K562 (cell line): ENCODE results near the gene VPS37D. TPM values are rescaled to one million over a fixed set of nuclear protein-coding genes. Genes with fewer than 3 reads are reported as not detected.
A peak's percentile ranks its signal among the peaks of the same experiment; 100 is the strongest.

Experiments used
- ARNT ChIP-seq, 2 experiments: fragments of 450-650 bp; IDR thresholded peaks; 2 replicates each; pipeline ENCODE4 v1.6.1; 2016; ENCODE audit warnings: mild to moderate bottlenecking in 1 of 2
- BCL6 ChIP-seq: fragments of 250-450 bp; sonication (Bioruptor Pico); IDR thresholded peaks from 2 replicates; pipeline ENCODE4 v1.4.0; 2020
- CAMTA2 ChIP-seq: fragments of 250-450 bp; sonication (Bioruptor Pico); conservative IDR thresholded peaks from 2 replicates; pipeline ENCODE4 v1.5.1; 2022
- CBFA2T2 ChIP-seq: fragments of 450-650 bp; conservative IDR thresholded peaks from 2 replicates; pipeline ENCODE4 v1.6.1; 2017; ENCODE audit warnings: mild to moderate bottlenecking
- CEBPZ ChIP-seq: fragments of 150-350 bp; IDR thresholded peaks from 2 replicates; pipeline ENCODE4 v1.6.1; 2014; ENCODE audit warnings: low read depth, mild to moderate bottlenecking, low read length, borderline replicate concordance
- CREBBP ChIP-seq: IDR thresholded peaks from one replicate; pipeline ENCODE4 v1.6.1; 2012; ENCODE audit warnings: low read depth, mild to moderate bottlenecking, control low read depth, inconsistent platforms, low read length
- CSDE1 ChIP-seq, 2 experiments: fragments of 450-650 bp; IDR thresholded peaks; 2 replicates each; pipeline ENCODE4 v1.6.1; 2016; ENCODE audit warnings: mild to moderate bottlenecking in 1 of 2
- GABPB2 ChIP-seq: fragments of 250-450 bp; sonication (Bioruptor Pico); conservative IDR thresholded peaks from 2 replicates; pipeline ENCODE4 v1.5.1; 2021; ENCODE audit warnings: mild to moderate bottlenecking
- KHSRP ChIP-seq: fragments of 450-650 bp; IDR thresholded peaks from 2 replicates; pipeline ENCODE4 v1.6.1; 2017
- KLF16 ChIP-seq: IDR thresholded peaks from 2 replicates; pipeline ENCODE4 v1.6.1; 2016; ENCODE audit warnings: antibody characterized with exemption
- PHF8 ChIP-seq: fragments of 200-600 bp; sonication (generic); IDR thresholded peaks from 2 replicates; pipeline ENCODE4 v1.6.1; 2012; ENCODE audit warnings: mixed run types, mild to moderate bottlenecking, inconsistent platforms, low read length, moderate library complexity, borderline replicate concordance
- RBFOX2 ChIP-seq: fragments of 200-400 bp; formaldehyde crosslinking; IDR thresholded peaks from 2 replicates; pipeline ENCODE4 v1.6.1; 2017; ENCODE audit warnings: low read depth, mild to moderate bottlenecking, low read length, moderate library complexity
- SETDB1 ChIP-seq: IDR thresholded peaks from one replicate; pipeline ENCODE4 v1.6.1; 2012; ENCODE audit warnings: low read length, control low read depth, inconsistent platforms
- SRSF3 ChIP-seq: fragments of 200-400 bp; formaldehyde crosslinking; IDR thresholded peaks from 2 replicates; pipeline ENCODE4 v1.6.1; 2016; ENCODE audit warnings: mild to moderate bottlenecking, low read length, moderate library complexity; ENCODE audit not compliant: insufficient read depth
- STAT5A ChIP-seq: IDR thresholded peaks from 2 replicates; pipeline ENCODE4 v1.6.1; 2012; ENCODE audit warnings: low read length, inconsistent platforms, borderline replicate concordance
- ZBTB1 ChIP-seq: sonication (generic); formaldehyde crosslinking; IDR thresholded peaks from 2 replicates; pipeline ENCODE4 v1.8.1; 2023; ENCODE audit warnings: missing genetic modification reagents, low read depth, mild to moderate bottlenecking, borderline replicate concordance
- ZFPM2 ChIP-seq: fragments of 250-450 bp; sonication (Bioruptor Pico); IDR thresholded peaks from 2 replicates; pipeline ENCODE4 v1.5.1; 2022; ENCODE audit warnings: mild to moderate bottlenecking
- ZNF444 ChIP-seq: fragments of 250-450 bp; sonication (Bioruptor Pico); IDR thresholded peaks from 2 replicates; pipeline ENCODE4 v1.4.0; 2020; ENCODE audit warnings: mild to moderate bottlenecking, moderate library complexity
- ZNF507 ChIP-seq: conservative IDR thresholded peaks from 2 replicates; pipeline ENCODE4 v1.6.1; 2017; ENCODE audit warnings: missing genetic modification characterization, missing compliant biosample characterization
- ZNF644 ChIP-seq: fragments of 200-800 bp; sonication (Bioruptor generic); IDR thresholded peaks from 2 replicates; pipeline ENCODE4 v1.6.1; 2016; ENCODE audit warnings: low read depth, missing genetic modification characterization, missing compliant biosample characterization
- polyA plus RNA-seq, 8 experiments: library from polyadenylated mRNA; depleted of rRNA in 4 of 8; stranded (reverse) in 5 of 8; unstranded in 3 of 8; fragments of >200 nt; fragmentation: Nextera tagmentation in 2 of 8; fragmentation: Illumina TruSeq in 1 of 8; extraction: Ambion mirVana in 2 of 8; extraction: Trizol in 1 of 8; gene quantifications; 2 replicates each; pipeline versions ENCODE4 v1.2.1 to v1.2.3, GENCODE V29; 2011 to 2014; ENCODE audit warnings: inconsistent platforms in 1 of 8, missing spikeins in 1 of 8
- total RNA-seq, 7 experiments: library from RNA; depleted of rRNA in 6 of 7; stranded (reverse); fragments of >200 nt in 6 of 7; fragmentation: Illumina TruSeq in 2 of 7; extraction: Trizol in 2 of 7; gene quantifications; 2 replicates each; pipeline versions ENCODE4 v1.2.1 to v1.2.3, GENCODE V29; 2011 to 2021; ENCODE audit warnings: low replicate concordance in 1 of 7
- TF ChIP-seq, protein P1 (sequence below), 2 experiments: IDR thresholded peaks; 2 replicates each; pipeline ENCODE4 v1.6.1; 2011; ENCODE audit warnings: borderline replicate concordance in 1 of 2, control low read depth in 1 of 2, low read depth in 1 of 2, low read length in 1 of 2, mild to moderate bottlenecking in 1 of 2, mixed read lengths in 1 of 2, moderate library complexity in 1 of 2; ENCODE audit not compliant: insufficient read depth in 1 of 2, insufficient read length in 1 of 2, poor library complexity in 1 of 2, severe bottlenecking in 1 of 2; ENCODE audit errors: extremely low read depth in 1 of 2
- TF ChIP-seq, protein P2 (sequence below), 2 experiments: fragments of 450-650 bp in 1 of 2; IDR thresholded peaks; 2 replicates each; pipeline ENCODE4 v1.6.1; 2011 to 2017; ENCODE audit warnings: low read depth in 2 of 2, antibody characterized with exemption in 1 of 2, borderline replicate concordance in 1 of 2, low read length in 1 of 2, mild to moderate bottlenecking in 1 of 2, mixed read lengths in 1 of 2; ENCODE audit not compliant: control insufficient read depth in 1 of 2

VPS37D gene
- total and polyA plus RNA-seq, 9 of the 15 experiments (the other 6 are each of a cell fraction or from before 2014, with no cell fraction given): 0.25 to 2.3 (median 1.0) TPM; not detected in 3

- TF ChIP-seq ZBTB1 (CRISPR knock-in tag) (no peak), CAMTA2 (CRISPR knock-in tag) (no peak), CSDE1 (IDR thresholded peaks at IDR 0.05) (no peak), ZFPM2 (CRISPR knock-in tag) (no peak), ZNF644 (tag) (no peak), PHF8 (no peak), SETDB1 (no peak), RBFOX2 (no peak; the same call in 1 of the 2 replicates), KHSRP (no peak), SRSF3 (no peak), CEBPZ (no peak), ZNF444 (CRISPR knock-in tag) (peak; percentile 57; the same call in 1 of the 2 replicates), GABPB2 (CRISPR knock-in tag) (no peak), ARNT (IDR thresholded peaks at IDR 0.05) (peak in 1 of 2 experiments; percentile 35; a peak in 1 of 4 replicates), CREBBP (no peak), CBFA2T2 (peak; percentile 98), KLF16 (peak; percentile 94), ZNF507 (tag) (no peak), STAT5A (peak; percentile 83), BCL6 (CRISPR knock-in tag) (no peak)
- TF ChIP-seq, protein P1, sequence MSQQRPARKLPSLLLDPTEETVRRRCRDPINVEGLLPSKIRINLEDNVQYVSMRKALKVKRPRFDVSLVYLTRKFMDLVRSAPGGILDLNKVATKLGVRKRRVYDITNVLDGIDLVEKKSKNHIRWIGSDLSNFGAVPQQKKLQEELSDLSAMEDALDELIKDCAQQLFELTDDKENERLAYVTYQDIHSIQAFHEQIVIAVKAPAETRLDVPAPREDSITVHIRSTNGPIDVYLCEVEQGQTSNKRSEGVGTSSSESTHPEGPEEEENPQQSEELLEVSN (IDR thresholded peaks at IDR 0.05; ENCODE audit: borderline replicate concordance in 1 of 2, extremely low read depth in 1 of 2, insufficient read depth in 1 of 2, insufficient read length in 1 of 2, low read depth in 1 of 2, low read length in 1 of 2, poor library complexity in 1 of 2, severe bottlenecking in 1 of 2): no peak
- TF ChIP-seq, protein P2, sequence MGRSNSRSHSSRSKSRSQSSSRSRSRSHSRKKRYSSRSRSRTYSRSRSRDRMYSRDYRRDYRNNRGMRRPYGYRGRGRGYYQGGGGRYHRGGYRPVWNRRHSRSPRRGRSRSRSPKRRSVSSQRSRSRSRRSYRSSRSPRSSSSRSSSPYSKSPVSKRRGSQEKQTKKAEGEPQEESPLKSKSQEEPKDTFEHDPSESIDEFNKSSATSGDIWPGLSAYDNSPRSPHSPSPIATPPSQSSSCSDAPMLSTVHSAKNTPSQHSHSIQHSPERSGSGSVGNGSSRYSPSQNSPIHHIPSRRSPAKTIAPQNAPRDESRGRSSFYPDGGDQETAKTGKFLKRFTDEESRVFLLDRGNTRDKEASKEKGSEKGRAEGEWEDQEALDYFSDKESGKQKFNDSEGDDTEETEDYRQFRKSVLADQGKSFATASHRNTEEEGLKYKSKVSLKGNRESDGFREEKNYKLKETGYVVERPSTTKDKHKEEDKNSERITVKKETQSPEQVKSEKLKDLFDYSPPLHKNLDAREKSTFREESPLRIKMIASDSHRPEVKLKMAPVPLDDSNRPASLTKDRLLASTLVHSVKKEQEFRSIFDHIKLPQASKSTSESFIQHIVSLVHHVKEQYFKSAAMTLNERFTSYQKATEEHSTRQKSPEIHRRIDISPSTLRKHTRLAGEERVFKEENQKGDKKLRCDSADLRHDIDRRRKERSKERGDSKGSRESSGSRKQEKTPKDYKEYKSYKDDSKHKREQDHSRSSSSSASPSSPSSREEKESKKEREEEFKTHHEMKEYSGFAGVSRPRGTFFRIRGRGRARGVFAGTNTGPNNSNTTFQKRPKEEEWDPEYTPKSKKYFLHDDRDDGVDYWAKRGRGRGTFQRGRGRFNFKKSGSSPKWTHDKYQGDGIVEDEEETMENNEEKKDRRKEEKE (IDR thresholded peaks at IDR 0.05; ENCODE audit: borderline replicate concordance in 1 of 2, control insufficient read depth in 1 of 2, low read depth in 2 of 2, low read length in 1 of 2): 0 out of 4 replicates have a peak, but pooled peaks of 1 of the 2 experiments have one; percentile 48
Observed at GRCh38 chr7:73715648-73716317, 48.2 kb downstream of the VPS37D start (continued).
